ENCODE results near the gene MECP2.
A peak's percentile ranks its signal among the peaks of the same experiment; 100 is the strongest.

- TF ChIP-seq CTCF (IDR thresholded peaks at IDR 0.05; ENCODE audit: insufficient read depth, low read length) (no peak), POLR2AphosphoS5 (IDR thresholded peaks at IDR 0.05; ENCODE audit: low read depth) (peak; percentile 63), SPI1 (IDR thresholded peaks at IDR 0.05; ENCODE audit: borderline replicate concordance, low read depth) (no peak)
Measured at GRCh38 chrX:154039577-154039976, 57.9 kb downstream of the MECP2 start.
